ENCODE measurements around the gene CRYAB. TPM values are rescaled to one million over a fixed set of nuclear protein-coding genes. Genes with fewer than 3 reads are reported as not detected.
A peak's percentile ranks its signal among the peaks of the same experiment; 100 is the strongest.

CRYAB gene
- total RNA-seq, 3 donors from 2014 or later (not counting 1 experiment from before 2014, with no cell fraction given) = not detected

GRCh38 chr11:111930472-111930871 is 18.9 kb upstream of the CRYAB start:
- Mint-ChIP-seq H3K36me3 (no peaks in the 10 kb centered on the region), H3K27me3 (ENCODE audit: low read depth in 2 of 2) (no peaks in the 10 kb centered on the region), H3K4me1 (peaks cover 9 to 28% of the 10 kb centered on the region in 2 donors), H3K4me3 (no peak overlapping the region), H3K9me3 (no peaks in the 10 kb centered on the region), H3K27ac (no peak overlapping the region)
- H3K9me3 ChIP-seq (ENCODE audit: control insufficient read depth, insufficient read depth, low read length) = no peaks in the 10 kb centered on the region
- no peak for TF ChIP-seq CTCF (IDR thresholded peaks at IDR 0.05)
- no peaks in the 10 kb centered on the region for H3K36me3 ChIP-seq (ENCODE audit: control insufficient read depth, insufficient read depth, low read length)
- intact Hi-C loops (cut with micrococcal nuclease) = loop anchor here (5.0 kb wide), 1 partner anchor 352 kb away; no protein-coding TSS in a partner anchor
- DNase-seq (no peak), ATAC-seq (no peak)
- no peak overlapping the region for H3K27ac ChIP-seq (ENCODE audit: low read length)
- no peaks in the 10 kb centered on the region for H3K27me3 ChIP-seq (ENCODE audit: control insufficient read depth, insufficient read depth, low read length)
- H3K4me1 ChIP-seq (ENCODE audit: control insufficient read depth, insufficient read depth, low read length) = peaks cover 18% of the 10 kb centered on the region
- 87% methylated on average over 3 of the region's 4 CpGs for WGBS (ENCODE audit: insufficient coverage)
- H3K4me3 ChIP-seq (ENCODE audit: low read length) = no peak overlapping the region

GRCh38 chr11:111926505-111927391 is 15.2 kb upstream of the CRYAB start:
- WGBS (ENCODE audit: insufficient coverage) = under 1% methylated on average over 46 of the region's 47 CpGs

GRCh38 chr11:111925953-111926352 is 14.4 kb upstream of the CRYAB start:
- no peak for TF ChIP-seq CTCF (IDR thresholded peaks at IDR 0.05)
- H3K9me3 Mint-ChIP-seq = no peaks in the 10 kb centered on the region
- H3K27me3 ChIP-seq (ENCODE audit: control insufficient read depth, insufficient read depth, low read length) = no peaks in the 10 kb centered on the region
- H3K4me3 ChIP-seq (ENCODE audit: low read length) = no peak overlapping the region
- H3K27me3 Mint-ChIP-seq (ENCODE audit: low read depth in 2 of 2) = peaks cover 9 to 18% of the 10 kb centered on the region in 2 donors
- H3K4me3 Mint-ChIP-seq = peak overlapping the region; percentile 69
- intact Hi-C loops (cut with micrococcal nuclease) = loop anchor here (1.0 to 2.0 kb wide), 3 partner anchors 47 to 161 kb away; partner anchors contain the start of genes CFAP68, DLAT, FDXACB1 and SDHD
- peaks cover 15% of the 10 kb centered on the region for H3K4me1 ChIP-seq (ENCODE audit: control insufficient read depth, insufficient read depth, low read length)
- no peaks in the 10 kb centered on the region for H3K36me3 Mint-ChIP-seq
- ATAC-seq = no peak
- no peaks in the 10 kb centered on the region for H3K9me3 ChIP-seq (ENCODE audit: control insufficient read depth, insufficient read depth, low read length)
- H3K4me1 Mint-ChIP-seq = peaks cover 5 to 18% of the 10 kb centered on the region in 2 donors
- H3K36me3 ChIP-seq (ENCODE audit: control insufficient read depth, insufficient read depth, low read length) = no peaks in the 10 kb centered on the region
- peak overlapping the region; percentile 82 for H3K27ac ChIP-seq (ENCODE audit: low read length)
- WGBS (ENCODE audit: insufficient coverage) = 99% methylated on average over 16 of the region's 16 CpGs
- peak overlapping the region; percentile 79 to 94 for H3K27ac Mint-ChIP-seq
- peak in 1 of 2 donors; percentile 17 for DNase-seq

More at GRCh38 chr11:111926505-111927391, 15.2 kb upstream of the CRYAB start:
- peak; percentile 88 to 96 (median 89) for ATAC-seq
- H3K36me3 Mint-ChIP-seq = no peaks in the 10 kb centered on the region
- H3K9me3 ChIP-seq (ENCODE audit: control insufficient read depth, insufficient read depth, low read length) = no peaks in the 10 kb centered on the region
- H3K4me3 Mint-ChIP-seq = peak overlapping the region; percentile 88
- intact Hi-C loops (cut with micrococcal nuclease) = loop anchor here (1.0 to 2.0 kb wide), 3 partner anchors 47 to 160 kb away; partner anchors contain the start of genes CFAP68, DLAT, FDXACB1 and SDHD
- peak overlapping the region; percentile 79 to 94 for H3K27ac Mint-ChIP-seq
- H3K4me1 ChIP-seq (ENCODE audit: control insufficient read depth, insufficient read depth, low read length) = peaks cover 15% of the 10 kb centered on the region
- H3K9me3 Mint-ChIP-seq = no peaks in the 10 kb centered on the region
- H3K27me3 Mint-ChIP-seq (ENCODE audit: low read depth in 2 of 2) = peaks cover 8 to 18% of the 10 kb centered on the region in 2 donors
- no peak for TF ChIP-seq CTCF (IDR thresholded peaks at IDR 0.05)
- H3K36me3 ChIP-seq (ENCODE audit: control insufficient read depth, insufficient read depth, low read length) = no peaks in the 10 kb centered on the region
- H3K27ac ChIP-seq (ENCODE audit: low read length) = peak overlapping the region; percentile 82
- H3K4me3 ChIP-seq (ENCODE audit: low read length) = peak overlapping the region; percentile 46
- no peaks in the 10 kb centered on the region for H3K27me3 ChIP-seq (ENCODE audit: control insufficient read depth, insufficient read depth, low read length)
- H3K4me1 Mint-ChIP-seq = peaks cover 5 to 18% of the 10 kb centered on the region in 2 donors
- DNase-seq = peak; percentile 96 to 97

Measured in natural killer cell (primary cell).